GM12878 (cell line): ENCODE data around the gene SUFU. TPM values are rescaled to one million over a fixed set of nuclear protein-coding genes. Genes with fewer than 3 reads are reported as not detected.

Experiments
- ATAC-seq: fragments of 200-7000 bp; cut with Tn5 transposase; 3 replicates; pipeline ENCODE4 v1.9.1; 2020; ENCODE audit warnings: mild to moderate bottlenecking, moderate library complexity
- BruUV-seq: library from RNA; stranded (reverse); fragments of 400-500 nt; replicated peaks from 2 replicates; lab custom pipeline; 2021; lab: Mats Ljungman, UMichigan
- CTCF ChIA-PET: fragments of 300-600 bp; sonication (Branson Sonifier 250); formaldehyde crosslinking; extraction: SDS; loops from one replicate; lab custom pipeline; 2021; ENCODE audit warnings: inconsistent platforms; lab: Yijun Ruan, JAX
- POLR2A ChIA-PET: fragments of 350-600 bp; formaldehyde crosslinking; extraction: SDS; loops from one replicate; lab custom pipeline; 2021; ENCODE audit warnings: inconsistent platforms; lab: Charles Lee
- RAD21 ChIA-PET: fragments of 300-600 bp; sonication (Branson Sonifier 250); formaldehyde crosslinking; loops from one replicate; lab custom pipeline; 2023; ENCODE audit warnings: antibody characterized with exemption; ENCODE audit not compliant: unreplicated experiment; lab: Charles Lee
- SMC1A ChIA-PET: fragments of 300-600 bp; sonication (Branson Sonifier 250); formaldehyde crosslinking; loops from one replicate; lab custom pipeline; 2023; ENCODE audit not compliant: unreplicated experiment, uncharacterized antibody; lab: Charles Lee
- DNase-seq: peaks from one replicate; pipeline ENCODE4 v3.0.0-alpha.2; 2011; ENCODE audit warnings: low read depth, low spot score
- FAIRE-seq: peaks from 3 replicates; lab custom pipeline; 2011; peaks lifted over from hg19 to GRCh38; lab: Jason Lieb, UNC
- H2AFZ ChIP-seq: 2 replicates; pipeline ENCODE4 v1.6.0; 2011; ENCODE audit warnings: low read depth, low read length, control low read depth; ENCODE audit not compliant: control insufficient read depth
- H3K27ac ChIP-seq: 2 replicates; pipeline ENCODE4 v1.5.1; 2011; ENCODE audit warnings: control low read depth; ENCODE audit not compliant: control insufficient read depth, insufficient read depth
- H3K27me3 ChIP-seq, 2 experiments: replicated peaks in 1 of 2; 2 replicates each; pipeline versions ENCODE4 v1.6.0 to v1.6.1; 2011; ENCODE audit warnings: low read length in 1 of 2; ENCODE audit not compliant: control insufficient read depth in 2 of 2, insufficient read depth in 2 of 2
- H3K36me3 ChIP-seq, 2 experiments: 2 replicates each; pipeline ENCODE4 v1.5.1; 2011; ENCODE audit warnings: low read length in 1 of 2; ENCODE audit not compliant: control insufficient read depth in 2 of 2, insufficient read depth in 2 of 2
- H3K4me1 ChIP-seq: 2 replicates; pipeline ENCODE4 v1.6.1; 2011; ENCODE audit warnings: mild to moderate bottlenecking, low read length, moderate library complexity, mixed read lengths; ENCODE audit not compliant: control insufficient read depth, insufficient read depth
- H3K4me2 ChIP-seq: 2 replicates; pipeline ENCODE4 v1.6.0; 2011; ENCODE audit warnings: control low read depth; ENCODE audit not compliant: control insufficient read depth, insufficient read depth
- H3K4me3 ChIP-seq: fragments of 200-600 bp; sonication (generic); 2 replicates; pipeline ENCODE4 v1.5.1; 2016
- H3K79me2 ChIP-seq: 2 replicates; pipeline ENCODE4 v1.6.0; 2011; ENCODE audit warnings: low read length; ENCODE audit not compliant: control insufficient read depth, insufficient read depth
- H3K9ac ChIP-seq: 2 replicates; pipeline ENCODE4 v1.8.0; 2011; ENCODE audit warnings: low read length, control low read depth, mixed read lengths; ENCODE audit not compliant: control insufficient read depth, insufficient read depth
- H3K9me3 ChIP-seq: replicated peaks from 3 replicates; pipeline ENCODE4 v1.5.1; 2011; ENCODE audit warnings: mild to moderate bottlenecking, low read length; ENCODE audit not compliant: control insufficient read depth, insufficient read depth
- H4K20me1 ChIP-seq: 2 replicates; pipeline ENCODE4 v1.6.0; 2011; ENCODE audit not compliant: control insufficient read depth, insufficient read depth
- BCL3 ChIP-seq: IDR thresholded peaks from 2 replicates; pipeline ENCODE4 v1.6.1; 2011; ENCODE audit warnings: borderline replicate concordance, low read depth, mild to moderate bottlenecking, moderate library complexity, low read length; ENCODE audit not compliant: insufficient read depth, poor library complexity, severe bottlenecking
- IRF5 ChIP-seq: fragments of 450-650 bp; IDR thresholded peaks from 2 replicates; pipeline ENCODE4 v1.6.1; 2017; ENCODE audit warnings: borderline replicate concordance
- JUND ChIP-seq: IDR thresholded peaks from 2 replicates; pipeline ENCODE4 v1.6.1; 2012; ENCODE audit warnings: low read depth, mild to moderate bottlenecking, low read length, improper control_type of control experiment, moderate library complexity
- MAX ChIP-seq: IDR thresholded peaks from 2 replicates; pipeline ENCODE4 v1.6.1; 2012; ENCODE audit warnings: low read depth, low read length, improper control_type of control experiment
- MEF2B ChIP-seq: fragments of 450-650 bp; IDR thresholded peaks from 2 replicates; pipeline ENCODE4 v1.6.1; 2018; ENCODE audit warnings: mild to moderate bottlenecking, moderate library complexity; ENCODE audit not compliant: partially characterized antibody, poor library complexity, severe bottlenecking
- NBN ChIP-seq: fragments of 450-650 bp; IDR thresholded peaks from 2 replicates; pipeline ENCODE4 v1.6.1; 2016
- NR2C1 ChIP-seq: fragments of 450-650 bp; IDR thresholded peaks from 2 replicates; pipeline ENCODE4 v1.6.1; 2017; ENCODE audit warnings: antibody characterized with exemption, mild to moderate bottlenecking, moderate library complexity
- PAX5 ChIP-seq: IDR thresholded peaks from 2 replicates; pipeline ENCODE4 v1.6.1; 2011; ENCODE audit warnings: low read depth, low read length, borderline replicate concordance
- SREBF2 ChIP-seq: IDR thresholded peaks from 2 replicates; pipeline ENCODE4 v1.6.1; 2012; ENCODE audit warnings: mild to moderate bottlenecking, low read length
- TARDBP ChIP-seq: IDR thresholded peaks from 2 replicates; pipeline ENCODE4 v1.6.1; 2016; ENCODE audit warnings: borderline replicate concordance
- TBL1XR1 ChIP-seq: IDR thresholded peaks from 2 replicates; pipeline ENCODE4 v1.6.1; 2012; ENCODE audit warnings: low read depth, low read length, improper control_type of control experiment
- YY1 ChIP-seq: IDR thresholded peaks from 2 replicates; pipeline ENCODE4 v1.6.1; 2011; ENCODE audit warnings: low read depth, mild to moderate bottlenecking, low read length
- WGBS: methylation state at CpG from one replicate; pipeline ENCODE4 v1.1.6; 2016; ENCODE audit warnings: low lambda C conversion rate; ENCODE audit not compliant: insufficient replicate concordance, insufficient coverage; ENCODE audit errors: missing lambda C conversion rate; 5-methylcytosine and 5-hydroxymethylcytosine counted together
- in situ Hi-C: fragments of 300-500 bp; cut with MboI; formaldehyde crosslinking; loops from 9 replicates; pipeline ENCODE4 v1.14.3; 2018; ENCODE audit warnings: mixed read lengths
- intact Hi-C: fragments of 100-400 bp; cut with micrococcal nuclease; formaldehyde crosslinking; loops from one replicate; pipeline ENCODE4 v1.14.2; 2022; ENCODE audit not compliant: unreplicated experiment
- polyA plus RNA-seq, 11 experiments: library from polyadenylated mRNA; depleted of rRNA in 4 of 11; unstranded in 6 of 11; stranded (reverse) in 5 of 11; fragments of >200 nt; fragmentation: Nextera tagmentation in 4 of 11; fragmentation: Illumina TruSeq in 1 of 11; extraction: Ambion mirVana in 4 of 11; extraction: Trizol in 1 of 11; gene quantifications; 1 replicate in 1 of 11; 2 replicates in 10 of 11; pipeline versions ENCODE4 v1.2.1 to v1.2.3, GENCODE V29; 2011 to 2016; ENCODE audit warnings: inconsistent platforms in 2 of 11, missing spikeins in 2 of 11, low read depth in 1 of 11
- total RNA-seq, 4 experiments: library from RNA; depleted of rRNA in 3 of 4; stranded (reverse); fragments of >200 nt in 3 of 4; fragmentation: Illumina TruSeq in 1 of 4; extraction: Trizol in 1 of 4; gene quantifications; 2 replicates each; pipeline versions ENCODE4 v1.2.1 to v1.2.3, GENCODE V29; 2013 to 2021

Gene SUFU
- total and polyA plus RNA-seq, 10 of the 15 experiments (the other 5 are each of a cell fraction or from before 2014, with no cell fraction given): 0.68 to 7.7 (median 2.4) TPM

- 89% methylated on average over 22 of the region's 22 CpGs for WGBS
- no peaks in the 10 kb centered on the region for H3K79me2 ChIP-seq
- no peaks in the 10 kb centered on the region for H3K27me3 ChIP-seq
- BruUV-seq: no TSS peak
- DNase-seq (no peak), FAIRE-seq (no peak), ATAC-seq (no peak)
- H3K4me2 ChIP-seq: no peak overlapping the region
- H3K9ac ChIP-seq: no peak overlapping the region
- no peak overlapping the region for H2AFZ ChIP-seq
- in situ Hi-C loops (no loop called here), intact Hi-C loops (no loop called here)
- H3K4me3 ChIP-seq: no peak overlapping the region
- no peaks in the 10 kb centered on the region for H4K20me1 ChIP-seq
- H3K9me3 ChIP-seq: no peaks in the 10 kb centered on the region
- TF ChIP-seq IRF5 (no peak), JUND (no peak), YY1 (no peak), MAX (no peak), BCL3 (no peak), NBN (no peak), PAX5 (no peak), TARDBP (no peak), TBL1XR1 (no peak), NR2C1 (no peak), SREBF2 (no peak), MEF2B (no peak)
- ChIA-PET RAD21 (no interaction called here), SMC1A (interaction anchor here (1.7 kb wide), 1 partner anchor 22 kb away, joined by 3 read pairs; no protein-coding TSS in a partner anchor), CTCF (interaction anchor here (1.2 kb wide), 1 partner anchor 125 kb away, joined by 3 read pairs; no protein-coding TSS in a partner anchor), POLR2A (no interaction called here)
- H3K27ac ChIP-seq: no peak overlapping the region
- no peaks in the 10 kb centered on the region; a peak in 1 of 4 replicates for H3K36me3 ChIP-seq
- H3K4me1 ChIP-seq: no peaks in the 10 kb centered on the region
Measured at GRCh38 chr10:102629661-102630614, 126.2 kb downstream of the SUFU start.
